B cell (primary cell): ENCODE results near the gene RAB11FIP2. TPM values are rescaled to one million over a fixed set of nuclear protein-coding genes. Genes with fewer than 3 reads are reported as not detected.

ENCODE experiments used
- ATAC-seq: fragments of 200-7000 bp; cut with Tn5 transposase; one replicate; pipeline ENCODE4 v1.10.0; 2021; ENCODE audit warnings: low read depth, mild to moderate bottlenecking, moderate number of reproducible peaks, moderate library complexity
- CTCF ChIA-PET: fragments of 350-600 bp; sonication (Branson Sonifier 250); formaldehyde crosslinking; loops from one replicate; lab custom pipeline; 2021; ENCODE audit warnings: antibody characterized with exemption, inconsistent platforms; lab: Charles Lee
- POLR2A ChIA-PET: fragments of 350-600 bp; sonication (Branson Sonifier 250); formaldehyde crosslinking; loops from one replicate; lab custom pipeline; 2021; ENCODE audit warnings: antibody characterized with exemption; lab: Charles Lee
- DNase-seq: peaks from one replicate; pipeline ENCODE4 v3.0.0; 2013
- H2AFZ ChIP-seq: 2 replicates; pipeline ENCODE4 v1.6.1; 2012; ENCODE audit warnings: mild to moderate bottlenecking, low read depth, low read length; ENCODE audit not compliant: insufficient read depth, poor library complexity, severe bottlenecking
- H3K27ac ChIP-seq, 2 donors: 1 replicate in 1 of 2; 2 replicates in 1 of 2; pipeline ENCODE4 v1.5.1; 2012 to 2013; ENCODE audit warnings: low read length in 2 of 2, mild to moderate bottlenecking in 2 of 2, moderate library complexity in 1 of 2
- H3K27me3 ChIP-seq, 4 experiments: fragments of 200-600 bp in 1 of 4; sonication (generic) in 1 of 4; replicated peaks in 1 of 4; 1 replicate in 2 of 4; 2 replicates in 2 of 4; pipeline versions ENCODE4 v1.6.1 to v1.7.0; 2013 to 2016; ENCODE audit warnings: low read length in 3 of 4, mild to moderate bottlenecking in 2 of 4, mixed read lengths in 1 of 4, moderate library complexity in 1 of 4; ENCODE audit not compliant: insufficient read depth in 4 of 4, control insufficient read depth in 3 of 4; ENCODE audit errors: control extremely low read depth in 1 of 4
- H3K36me3 ChIP-seq, 2 experiments: replicated peaks in 1 of 2; 1 replicate in 1 of 2; 2 replicates in 1 of 2; pipeline versions ENCODE4 v1.6.1 to v1.7.1; 2013; ENCODE audit warnings: low read length in 1 of 2; ENCODE audit not compliant: insufficient read depth in 2 of 2, control insufficient read depth in 1 of 2; ENCODE audit errors: control extremely low read depth in 1 of 2, extremely low read depth in 1 of 2
- H3K4me1 ChIP-seq, 2 donors: fragments of 200-600 bp in 1 of 2; sonication (generic) in 1 of 2; 1 replicate in 1 of 2; 2 replicates in 1 of 2; pipeline versions ENCODE4 v1.5.1 to v1.6.1; 2013 to 2017; ENCODE audit warnings: low read length in 2 of 2; ENCODE audit not compliant: control insufficient read depth in 2 of 2, insufficient read depth in 2 of 2
- H3K4me2 ChIP-seq: replicated peaks from 2 replicates; pipeline ENCODE3; 2012; ENCODE audit warnings: mild to moderate bottlenecking, low read depth, low read length; ENCODE audit not compliant: poor library complexity, severe bottlenecking
- H3K4me3 ChIP-seq, 5 experiments: fragments of 200-600 bp in 1 of 5; sonication (generic) in 1 of 5; 1 replicate in 3 of 5; 2 replicates in 2 of 5; pipeline versions ENCODE4 v1.5.1 to v1.7.0; 2011 to 2016; ENCODE audit warnings: low read length in 4 of 5, mild to moderate bottlenecking in 4 of 5, low read depth in 2 of 5, control low read depth in 1 of 5, moderate library complexity in 1 of 5; ENCODE audit not compliant: insufficient read depth in 1 of 5; ENCODE audit errors: control extremely low read depth in 1 of 5, extremely low read depth in 1 of 5
- H3K79me2 ChIP-seq: fragments of 200-600 bp; sonication (generic); one replicate; pipeline ENCODE4 v1.6.0; 2016; ENCODE audit warnings: low read length; ENCODE audit not compliant: control insufficient read depth, insufficient read depth
- H3K9ac ChIP-seq: fragments of 200-600 bp; sonication (generic); 2 replicates; pipeline ENCODE4 v1.6.1; 2017; ENCODE audit warnings: mild to moderate bottlenecking, low read length, moderate library complexity
- H3K9me3 ChIP-seq, 3 donors: one replicate each; pipeline versions ENCODE4 v1.6.1 to v1.7.1; 2013; ENCODE audit warnings: low read length in 2 of 3; ENCODE audit not compliant: control insufficient read depth in 2 of 3, insufficient read depth in 1 of 3; ENCODE audit errors: control extremely low read depth in 1 of 3
- H4K20me1 ChIP-seq: 2 replicates; pipeline ENCODE4 v1.6.0; 2012; ENCODE audit warnings: mild to moderate bottlenecking, low read length; ENCODE audit not compliant: insufficient read depth, control insufficient read depth, poor library complexity, severe bottlenecking
- H3K27ac Mint-ChIP-seq: one replicate; pipeline ENCODE4 v1.8.0; 2021; ENCODE audit warnings: mixed read lengths
- H3K27me3 Mint-ChIP-seq: one replicate; pipeline ENCODE4 v1.8.0; 2021; ENCODE audit warnings: mixed read lengths
- H3K4me1 Mint-ChIP-seq: one replicate; pipeline ENCODE4 v1.8.0; 2021; ENCODE audit warnings: mixed read lengths
- H3K4me3 Mint-ChIP-seq: one replicate; pipeline ENCODE4 v1.8.0; 2021; ENCODE audit warnings: mixed read lengths
- H3K9me3 Mint-ChIP-seq: one replicate; pipeline ENCODE4 v1.8.0; 2022; ENCODE audit warnings: mixed read lengths; ENCODE audit not compliant: insufficient read depth
- EZH2 ChIP-seq: IDR thresholded peaks from 2 replicates; pipeline ENCODE4 v1.6.1; 2012; ENCODE audit warnings: borderline replicate concordance, low read depth, mild to moderate bottlenecking, moderate library complexity, low read length; ENCODE audit not compliant: insufficient read depth, poor library complexity, severe bottlenecking
- WGBS: methylation state at CpG from one replicate; pipeline ENCODE4 v1.1.5; 2013; ENCODE audit warnings: missing lambda C conversion rate; ENCODE audit not compliant: insufficient coverage; 5-methylcytosine and 5-hydroxymethylcytosine counted together
- intact Hi-C: fragments of 100-400 bp; cut with micrococcal nuclease; formaldehyde crosslinking; loops from one replicate; pipeline ENCODE4 v1.10.0; 2022
- polyA plus RNA-seq: library from polyadenylated mRNA; depleted of rRNA; stranded (reverse); fragments of >200 nt; gene quantifications from 2 replicates; pipeline ENCODE4 v1.2.3, GENCODE V29; 2012
- total RNA-seq, 2 donors: library from RNA; stranded (reverse); fragments of 120-200 nt in 1 of 2; gene quantifications; 1 replicate in 1 of 2; 2 replicates in 1 of 2; pipeline versions ENCODE4 v1.2.3 to v1.2.4, GENCODE V29; 2013 to 2022
- TF ChIP-seq, protein P1 (sequence below): fragments of 200-600 bp; IDR thresholded peaks from one replicate; pipeline ENCODE4 v1.8.0; 2022; ENCODE audit warnings: antibody characterized with exemption, mild to moderate bottlenecking

The RAB11FIP2 gene
- total and polyA plus RNA-seq, 2 donors (not counting 1 experiment from before 2014, with no cell fraction given): 5.6 to 33.6 TPM

DNA sequence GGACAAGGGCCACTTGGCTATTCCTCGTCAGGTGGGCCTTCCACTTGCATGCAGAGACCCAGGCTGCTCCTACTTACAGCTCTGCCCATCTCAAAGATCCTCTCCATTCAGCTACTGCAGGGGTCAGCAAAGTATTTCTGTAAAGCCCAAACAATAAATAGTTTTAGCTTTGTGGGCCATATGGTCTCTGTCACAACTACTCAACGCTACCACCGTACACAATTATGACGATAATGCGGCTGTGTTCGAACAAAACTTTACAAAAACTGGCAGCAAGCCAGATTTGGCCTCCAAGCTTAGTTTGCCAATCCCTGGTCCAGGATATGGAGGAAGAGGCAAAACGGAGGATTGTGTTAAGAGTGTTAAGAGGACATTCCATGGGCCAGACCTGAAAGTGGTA, 12.8 kb downstream of the RAB11FIP2 start:
- no peaks in the 10 kb centered on the region for H3K27me3 Mint-ChIP-seq
- H3K4me2 ChIP-seq: no peak overlapping the region
- H3K9me3 ChIP-seq: no peaks in the 10 kb centered on the region
- TF ChIP-seq, protein P1, sequence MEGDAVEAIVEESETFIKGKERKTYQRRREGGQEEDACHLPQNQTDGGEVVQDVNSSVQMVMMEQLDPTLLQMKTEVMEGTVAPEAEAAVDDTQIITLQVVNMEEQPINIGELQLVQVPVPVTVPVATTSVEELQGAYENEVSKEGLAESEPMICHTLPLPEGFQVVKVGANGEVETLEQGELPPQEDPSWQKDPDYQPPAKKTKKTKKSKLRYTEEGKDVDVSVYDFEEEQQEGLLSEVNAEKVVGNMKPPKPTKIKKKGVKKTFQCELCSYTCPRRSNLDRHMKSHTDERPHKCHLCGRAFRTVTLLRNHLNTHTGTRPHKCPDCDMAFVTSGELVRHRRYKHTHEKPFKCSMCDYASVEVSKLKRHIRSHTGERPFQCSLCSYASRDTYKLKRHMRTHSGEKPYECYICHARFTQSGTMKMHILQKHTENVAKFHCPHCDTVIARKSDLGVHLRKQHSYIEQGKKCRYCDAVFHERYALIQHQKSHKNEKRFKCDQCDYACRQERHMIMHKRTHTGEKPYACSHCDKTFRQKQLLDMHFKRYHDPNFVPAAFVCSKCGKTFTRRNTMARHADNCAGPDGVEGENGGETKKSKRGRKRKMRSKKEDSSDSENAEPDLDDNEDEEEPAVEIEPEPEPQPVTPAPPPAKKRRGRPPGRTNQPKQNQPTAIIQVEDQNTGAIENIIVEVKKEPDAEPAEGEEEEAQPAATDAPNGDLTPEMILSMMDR: no peak
- TF ChIP-seq EZH2: no peak
- no peaks in the 10 kb centered on the region for H3K4me1 ChIP-seq
- no peaks in the 10 kb centered on the region for H3K9me3 Mint-ChIP-seq
- no peaks in the 10 kb centered on the region for H3K27me3 ChIP-seq
- no peak overlapping the region for H3K27ac Mint-ChIP-seq
- H3K27ac ChIP-seq: no peak overlapping the region
- no peak overlapping the region for H3K4me3 Mint-ChIP-seq
- ATAC-seq: no peak
- no peak overlapping the region for H3K4me3 ChIP-seq
- WGBS: no CpG with 5 or more reads among the region's 7 CpGs
- H3K36me3 ChIP-seq: no peaks in the 10 kb centered on the region
- no peaks in the 10 kb centered on the region for H4K20me1 ChIP-seq
- peaks cover 6% of the 10 kb centered on the region for H3K79me2 ChIP-seq
- H3K9ac ChIP-seq: no peak overlapping the region
- POLR2A ChIA-PET: no interaction called here
- intact Hi-C loops: no loop called here
- no peak overlapping the region for H2AFZ ChIP-seq
- H3K4me1 Mint-ChIP-seq: no peaks in the 10 kb centered on the region
- DNase-seq: no peak
- CTCF ChIA-PET: no interaction called here

DNA sequence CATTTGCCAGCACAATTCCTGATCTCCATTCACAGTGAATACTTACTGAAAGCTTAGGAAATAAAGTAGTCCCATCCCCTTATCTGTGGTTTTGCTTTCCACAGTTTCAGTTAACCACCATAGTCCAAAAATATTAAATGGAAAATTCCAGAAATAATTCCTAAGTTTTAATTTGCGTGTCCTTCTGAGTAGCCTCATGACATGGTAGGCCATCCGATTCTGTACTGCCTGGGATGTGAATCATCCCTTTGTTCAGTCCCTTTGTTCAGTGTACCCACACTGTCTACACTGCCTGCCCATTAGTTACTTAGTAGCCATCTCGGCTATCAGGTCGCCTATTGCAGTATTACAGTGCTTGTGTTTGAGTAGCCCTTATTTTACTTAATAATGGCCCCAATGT, 14.2 kb downstream of the RAB11FIP2 start:
- WGBS: 100% methylated on average over 2 of the region's 4 CpGs
- ATAC-seq (no peak), DNase-seq (no peak)
- H3K27me3 ChIP-seq: no peaks in the 10 kb centered on the region
- peaks cover 2% of the 10 kb centered on the region for H3K79me2 ChIP-seq
- no peak overlapping the region for H3K4me3 Mint-ChIP-seq
- H3K36me3 ChIP-seq: no peaks in the 10 kb centered on the region
- no peak overlapping the region for H3K27ac Mint-ChIP-seq
- intact Hi-C loops: no loop called here
- no peaks in the 10 kb centered on the region for H3K4me1 Mint-ChIP-seq
- TF ChIP-seq, protein P1: no peak
- no peak for TF ChIP-seq EZH2
- no peak overlapping the region for H2AFZ ChIP-seq
- no peaks in the 10 kb centered on the region for H4K20me1 ChIP-seq
- no peaks in the 10 kb centered on the region for H3K27me3 Mint-ChIP-seq
- no peaks in the 10 kb centered on the region for H3K9me3 Mint-ChIP-seq
- H3K9me3 ChIP-seq: no peaks in the 10 kb centered on the region
- no peak overlapping the region for H3K27ac ChIP-seq
- no peak overlapping the region for H3K9ac ChIP-seq
- no peaks in the 10 kb centered on the region for H3K4me1 ChIP-seq
- CTCF ChIA-PET: no interaction called here
- POLR2A ChIA-PET: no interaction called here
- H3K4me3 ChIP-seq: no peak overlapping the region
- H3K4me2 ChIP-seq: no peak overlapping the region
